PC-9 (cell line): Measurements from ENCODE around the gene CES2.

Source experiments
- EZH2 ChIP-seq: fragments of 200-600 bp; sonication (generic); IDR thresholded peaks from 2 replicates; pipeline ENCODE4 v1.8.0; 2017; ENCODE audit warnings: antibody characterized with exemption, low read depth
- TF ChIP-seq, protein P1 (sequence below): fragments of 200-600 bp; sonication (generic); conservative IDR thresholded peaks from 2 replicates; pipeline ENCODE4 v1.6.1; 2017; ENCODE audit warnings: mixed run types, antibody characterized with exemption, mild to moderate bottlenecking, moderate library complexity

GRCh38 chr16:66933776-66934137 is 1.6 kb upstream of the CES2 start:
- TF ChIP-seq, protein P1, sequence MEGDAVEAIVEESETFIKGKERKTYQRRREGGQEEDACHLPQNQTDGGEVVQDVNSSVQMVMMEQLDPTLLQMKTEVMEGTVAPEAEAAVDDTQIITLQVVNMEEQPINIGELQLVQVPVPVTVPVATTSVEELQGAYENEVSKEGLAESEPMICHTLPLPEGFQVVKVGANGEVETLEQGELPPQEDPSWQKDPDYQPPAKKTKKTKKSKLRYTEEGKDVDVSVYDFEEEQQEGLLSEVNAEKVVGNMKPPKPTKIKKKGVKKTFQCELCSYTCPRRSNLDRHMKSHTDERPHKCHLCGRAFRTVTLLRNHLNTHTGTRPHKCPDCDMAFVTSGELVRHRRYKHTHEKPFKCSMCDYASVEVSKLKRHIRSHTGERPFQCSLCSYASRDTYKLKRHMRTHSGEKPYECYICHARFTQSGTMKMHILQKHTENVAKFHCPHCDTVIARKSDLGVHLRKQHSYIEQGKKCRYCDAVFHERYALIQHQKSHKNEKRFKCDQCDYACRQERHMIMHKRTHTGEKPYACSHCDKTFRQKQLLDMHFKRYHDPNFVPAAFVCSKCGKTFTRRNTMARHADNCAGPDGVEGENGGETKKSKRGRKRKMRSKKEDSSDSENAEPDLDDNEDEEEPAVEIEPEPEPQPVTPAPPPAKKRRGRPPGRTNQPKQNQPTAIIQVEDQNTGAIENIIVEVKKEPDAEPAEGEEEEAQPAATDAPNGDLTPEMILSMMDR = no peak
- TF ChIP-seq EZH2 = no peak
